GM19468 (cell line): ENCODE results near the gene CFL1.

ENCODE experiments used
- ATAC-seq: cut with Tn5 transposase; IDR thresholded peaks from one replicate; pipeline ENCODE4 v1.9.1; 2021; ENCODE audit warnings: mild to moderate bottlenecking, moderate library complexity, moderate number of reproducible peaks; ENCODE audit not compliant: unreplicated experiment; ENCODE audit errors: extremely low read depth

CFL1 gene

GRCh38 chr11:65870706-65871681 is 13.0 kb upstream of the CFL1 start:
- ATAC-seq = no peak

- no peak for ATAC-seq
Measured at GRCh38 chr11:65870307-65870658, 12.3 kb upstream of the CFL1 start.

GRCh38 chr11:65869643-65870306 is 11.8 kb upstream of the CFL1 start:
- no peak for ATAC-seq

GRCh38 chr11:65868907-65869306 is 10.9 kb upstream of the CFL1 start:
- no peak for ATAC-seq

- ATAC-seq = no peak
Measured at GRCh38 chr11:65868076-65868667, 10.2 kb upstream of the CFL1 start.

- ATAC-seq = no peak
Measured at GRCh38 chr11:65867284-65868071, 9.5 kb upstream of the CFL1 start.

GRCh38 chr11:65866509-65867283 is 8.7 kb upstream of the CFL1 start:
- ATAC-seq = no peak

GRCh38 chr11:65865550-65866172 is 7.7 kb upstream of the CFL1 start:
- no peak for ATAC-seq

GRCh38 chr11:65864706-65865471 is 6.9 kb upstream of the CFL1 start:
- ATAC-seq = no peak

- ATAC-seq = no peak
Measured at GRCh38 chr11:65863889-65864705, 6.1 kb upstream of the CFL1 start.

GRCh38 chr11:65862941-65863888 is 5.2 kb upstream of the CFL1 start:
- ATAC-seq = no peak

GRCh38 chr11:65862191-65862735 is 4.3 kb upstream of the CFL1 start:
- no peak for ATAC-seq

GRCh38 chr11:65861533-65862183 is 3.7 kb upstream of the CFL1 start:
- ATAC-seq = no peak

- no peak for ATAC-seq
Measured at GRCh38 chr11:65861165-65861505, 3.2 kb upstream of the CFL1 start.

GRCh38 chr11:65860278-65861164 is 2.5 kb upstream of the CFL1 start, which contains the start of gene MUS81:
Gene MUS81, plus strand, starts transcription at chr11:65860433. Its CDS starts 321 bp downstream, at chr11:65860754.
- ATAC-seq = no peak
